Measurements from ENCODE around the gene SCYL1. TPM values are rescaled to one million over a fixed set of nuclear protein-coding genes. Genes with fewer than 3 reads are reported as not detected.

Gene SCYL1
- total and polyA plus RNA-seq, 12 donors, result 52.3 to 395 (median 148) TPM

DNA sequence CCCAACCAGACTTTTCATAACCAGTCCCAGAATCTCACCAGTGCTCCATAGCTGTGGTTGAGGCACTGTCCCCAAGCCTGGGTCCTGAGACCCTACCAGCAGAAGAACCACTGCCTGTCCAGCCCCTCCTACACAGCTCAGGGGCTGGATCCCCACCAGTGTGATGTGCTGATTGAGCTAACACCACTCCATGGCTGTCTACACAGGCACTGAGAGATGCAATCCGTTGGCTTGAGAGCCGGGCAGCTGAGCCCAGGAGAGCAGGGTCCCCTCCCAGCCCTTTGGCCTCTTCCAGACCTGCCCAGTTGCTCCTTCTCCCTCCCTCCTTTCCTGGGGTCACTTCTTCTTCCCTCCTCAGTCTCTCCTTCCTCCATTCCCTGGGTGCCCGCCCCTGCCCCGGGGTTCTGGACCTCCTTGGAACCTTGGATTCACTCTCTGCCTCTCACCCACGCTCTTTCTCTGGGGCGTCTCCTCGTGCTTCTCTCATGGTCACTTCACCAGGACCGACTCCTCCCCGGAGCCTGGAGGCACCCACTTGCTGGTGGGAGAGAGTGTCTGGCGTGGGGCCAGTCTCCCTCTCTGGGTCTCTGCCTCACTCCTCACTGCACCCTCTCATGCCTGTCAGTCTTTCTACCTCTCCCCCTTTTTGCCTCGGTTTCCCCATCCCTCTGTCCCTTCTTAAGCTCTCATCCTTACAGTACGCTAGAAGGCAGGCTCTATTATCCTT lies 706 bp upstream of the SCYL1 start:
- peaks cover 0 to 31% of the 10 kb centered on the region in 2 donors for H3K36me3 ChIP-seq (replicated peaks in 1 of 2)
- H3K9me3 ChIP-seq (replicated peaks in 1 of 3), result no peaks in the 10 kb centered on the region
- DNase-seq, result peak in 6 of 7 donors; percentile 60 to 83 (median 68)
- TF ChIP-seq, protein P1, sequence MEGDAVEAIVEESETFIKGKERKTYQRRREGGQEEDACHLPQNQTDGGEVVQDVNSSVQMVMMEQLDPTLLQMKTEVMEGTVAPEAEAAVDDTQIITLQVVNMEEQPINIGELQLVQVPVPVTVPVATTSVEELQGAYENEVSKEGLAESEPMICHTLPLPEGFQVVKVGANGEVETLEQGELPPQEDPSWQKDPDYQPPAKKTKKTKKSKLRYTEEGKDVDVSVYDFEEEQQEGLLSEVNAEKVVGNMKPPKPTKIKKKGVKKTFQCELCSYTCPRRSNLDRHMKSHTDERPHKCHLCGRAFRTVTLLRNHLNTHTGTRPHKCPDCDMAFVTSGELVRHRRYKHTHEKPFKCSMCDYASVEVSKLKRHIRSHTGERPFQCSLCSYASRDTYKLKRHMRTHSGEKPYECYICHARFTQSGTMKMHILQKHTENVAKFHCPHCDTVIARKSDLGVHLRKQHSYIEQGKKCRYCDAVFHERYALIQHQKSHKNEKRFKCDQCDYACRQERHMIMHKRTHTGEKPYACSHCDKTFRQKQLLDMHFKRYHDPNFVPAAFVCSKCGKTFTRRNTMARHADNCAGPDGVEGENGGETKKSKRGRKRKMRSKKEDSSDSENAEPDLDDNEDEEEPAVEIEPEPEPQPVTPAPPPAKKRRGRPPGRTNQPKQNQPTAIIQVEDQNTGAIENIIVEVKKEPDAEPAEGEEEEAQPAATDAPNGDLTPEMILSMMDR (IDR thresholded peaks at IDR 0.05), result no peak
- TF ChIP-seq POLR2A (IDR thresholded peaks at IDR 0.05), result no peak
- 25 to 28% (median 26%) methylated on average over 12 of the region's 12 CpGs for WGBS, 4 donors
- peak overlapping the region in 1 of 4 donors; percentile 84 for H3K4me3 ChIP-seq
- H3K27me3 ChIP-seq, result no peaks in the 10 kb centered on the region
- H3K4me1 ChIP-seq (replicated peaks in 1 of 2), result peaks cover 20 to 32% of the 10 kb centered on the region in 2 donors
- intact Hi-C loops (cut with DNase I), result no loop called here
- peak overlapping the region in 3 of 5 donors; percentile 47 to 66 (median 57) for H3K27ac ChIP-seq

DNA sequence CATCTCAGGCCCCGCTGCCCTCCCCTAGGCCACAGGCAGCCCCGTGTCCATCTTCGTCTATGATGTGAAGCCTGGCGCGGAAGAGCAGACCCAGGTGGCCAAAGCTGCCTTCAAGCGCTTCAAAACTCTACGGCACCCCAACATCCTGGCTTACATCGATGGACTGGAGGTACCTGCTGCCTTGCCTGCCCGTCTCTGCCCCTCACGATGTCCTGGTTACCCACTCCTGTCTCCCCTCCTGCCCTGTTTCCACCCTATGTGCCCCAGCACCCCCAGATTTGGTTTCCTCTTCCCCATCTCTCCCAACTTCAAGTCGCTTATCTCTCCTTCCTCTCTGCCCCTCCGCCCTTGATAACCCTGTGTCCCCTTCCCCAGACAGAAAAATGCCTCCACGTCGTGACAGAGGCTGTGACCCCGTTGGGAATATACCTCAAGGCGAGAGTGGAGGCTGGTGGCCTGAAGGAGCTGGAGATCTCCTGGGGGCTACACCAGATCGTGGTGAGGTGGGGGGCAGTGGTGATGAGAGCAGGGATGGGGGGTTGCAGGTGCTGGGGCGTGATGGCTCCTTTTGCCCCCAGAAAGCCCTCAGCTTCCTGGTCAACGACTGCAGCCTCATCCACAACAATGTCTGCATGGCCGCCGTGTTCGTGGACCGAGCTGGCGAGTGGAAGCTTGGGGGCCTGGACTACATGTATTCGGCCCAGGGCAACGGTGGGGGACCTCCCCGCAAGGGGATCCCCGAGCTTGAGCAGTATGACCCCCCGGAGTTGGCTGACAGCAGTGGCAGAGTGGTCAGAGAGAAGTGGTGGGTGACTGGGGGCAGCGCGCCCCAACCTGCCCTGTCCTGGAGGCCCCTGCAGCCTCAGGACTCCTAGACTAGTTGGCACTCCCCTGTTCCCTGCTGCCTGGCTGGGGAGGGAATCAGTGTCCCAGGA lies 930 bp downstream of the SCYL1 start:
- 30 to 44% (median 39%) methylated on average over 20 to 31 of the region's 31 CpGs for WGBS, 4 donors
- peaks cover 0 to 45% of the 10 kb centered on the region in 2 donors for H3K36me3 ChIP-seq (replicated peaks in 1 of 2)
- peak overlapping the region; percentile 78 to 99 (median 82) for H3K4me3 ChIP-seq
- intact Hi-C loops (cut with DNase I), result no loop called here
- DNase-seq, result peak in 1 of 7 donors; percentile 43
- H3K4me1 ChIP-seq (replicated peaks in 1 of 2), result peaks cover 32 to 45% of the 10 kb centered on the region in 2 donors
- H3K27me3 ChIP-seq, result no peaks in the 10 kb centered on the region
- TF ChIP-seq, protein P1 (IDR thresholded peaks at IDR 0.05), result no peak
- no peak for TF ChIP-seq POLR2A (IDR thresholded peaks at IDR 0.05)
- H3K27ac ChIP-seq, result peak overlapping the region; percentile 69 to 93 (median 90)
- H3K9me3 ChIP-seq (replicated peaks in 1 of 3), result no peaks in the 10 kb centered on the region

DNA sequence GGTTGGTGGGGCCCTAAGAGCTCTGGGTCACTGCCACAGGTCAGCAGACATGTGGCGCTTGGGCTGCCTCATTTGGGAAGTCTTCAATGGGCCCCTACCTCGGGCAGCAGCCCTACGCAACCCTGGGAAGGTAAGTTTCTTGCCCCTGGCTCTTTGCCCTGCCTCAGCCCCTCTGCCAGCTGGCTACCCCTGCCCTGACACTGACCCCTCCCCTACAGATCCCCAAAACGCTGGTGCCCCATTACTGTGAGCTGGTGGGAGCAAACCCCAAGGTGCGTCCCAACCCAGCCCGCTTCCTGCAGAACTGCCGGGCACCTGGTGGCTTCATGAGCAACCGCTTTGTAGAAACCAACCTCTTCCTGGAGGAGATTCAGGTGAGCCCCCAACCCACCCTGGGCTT lies 1.9 kb downstream of the SCYL1 start:
- DNase-seq, result no peak
- no peak for TF ChIP-seq POLR2A (IDR thresholded peaks at IDR 0.05)
- TF ChIP-seq, protein P1 (IDR thresholded peaks at IDR 0.05), result no peak
- Histone ChIP-seq H3K27me3 (no peaks in the 10 kb centered on the region), H3K36me3 (replicated peaks in 1 of 2) (peaks cover 0 to 55% of the 10 kb centered on the region in 2 donors), H3K9me3 (replicated peaks in 1 of 3) (no peaks in the 10 kb centered on the region), H3K4me3 (no peak overlapping the region), H3K4me1 (replicated peaks in 1 of 2) (peaks cover 32 to 45% of the 10 kb centered on the region in 2 donors), H3K27ac (peak overlapping the region in 1 of 5 donors; percentile 92)
- WGBS, 4 donors, result 88 to 100% (median 90%) methylated on average over 2 to 8 of the region's 8 CpGs
- intact Hi-C loops (cut with DNase I), result no loop called here

DNA sequence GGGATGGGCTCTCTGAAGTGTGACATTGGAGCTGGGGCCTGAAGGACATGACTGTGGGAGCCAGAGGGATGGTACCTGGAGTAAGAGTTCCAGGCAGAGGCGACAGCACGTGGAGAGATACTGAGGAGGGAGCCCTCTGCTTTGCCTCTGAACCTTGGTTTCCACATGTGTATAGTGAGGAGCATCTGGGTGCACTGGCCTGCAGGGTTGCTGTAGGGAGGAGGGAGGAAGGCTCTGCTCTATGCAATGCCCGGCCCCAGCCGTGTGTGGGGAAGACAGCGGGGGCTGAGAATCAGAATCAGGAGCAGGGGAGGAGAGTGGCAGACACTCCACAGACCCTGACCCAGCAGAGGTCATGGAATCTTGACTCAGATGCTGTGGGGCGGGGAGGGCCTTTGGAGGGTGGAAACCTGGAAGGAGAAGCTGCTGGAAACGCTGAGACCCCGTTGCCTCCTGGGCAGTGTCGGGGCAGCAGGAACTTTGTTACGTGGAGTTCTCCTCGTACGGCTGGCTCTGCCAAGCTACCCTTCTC lies 4.0 kb downstream of the SCYL1 start:
- no peak overlapping the region for H3K4me3 ChIP-seq
- no peak for TF ChIP-seq POLR2A (IDR thresholded peaks at IDR 0.05)
- TF ChIP-seq, protein P1 (IDR thresholded peaks at IDR 0.05), result no peak
- peak in 4 of 7 donors; percentile 48 to 59 (median 52) for DNase-seq
- intact Hi-C loops (cut with DNase I), result no loop called here
- peak overlapping the region in 4 of 5 donors; percentile 57 to 82 (median 68) for H3K27ac ChIP-seq
- H3K4me1 ChIP-seq (replicated peaks in 1 of 2), result peaks cover 32 to 44% of the 10 kb centered on the region in 2 donors
- 36 to 45% (median 42%) methylated on average over 12 of the region's 12 CpGs for WGBS, 4 donors
- no peaks in the 10 kb centered on the region for H3K27me3 ChIP-seq
- peaks cover 0 to 73% of the 10 kb centered on the region in 2 donors for H3K36me3 ChIP-seq (replicated peaks in 1 of 2)
- no peaks in the 10 kb centered on the region for H3K9me3 ChIP-seq (replicated peaks in 1 of 3)
